K562 (cell line): ENCODE data around the gene ZNF692. TPM values are rescaled to one million over a fixed set of nuclear protein-coding genes. Genes with fewer than 3 reads are reported as not detected.
A peak's percentile ranks its signal among the peaks of the same experiment; 100 is the strongest.

Source experiments
- ATAC-seq: fragments of 200-7000 bp; cut with Tn5 transposase; 3 replicates; pipeline ENCODE4 v1.9.1; 2020; ENCODE audit warnings: moderate library complexity
- BruUV-seq: library from RNA; stranded (reverse); fragments of 400-500 nt; replicated peaks from 2 replicates; lab custom pipeline; 2021; lab: Mats Ljungman, UMichigan
- CTCF ChIA-PET: fragments of 300-600 bp; formaldehyde crosslinking; extraction: SDS; loops from one replicate; lab custom pipeline; 2021; ENCODE audit warnings: low intra/inter-chr PET ratio; lab: Yijun Ruan, JAX
- POLR2A ChIA-PET: fragments of 300-600, 350-650 bp; sonication (Branson Sonifier 250); formaldehyde crosslinking; extraction: SDS; loops from one replicate; lab custom pipeline; 2021; ENCODE audit warnings: antibody characterized with exemption, inconsistent platforms; lab: Yijun Ruan, JAX
- DNase-seq, 4 experiments: peaks; one replicate each; pipeline versions ENCODE4 v3.0.0 to v3.0.0-alpha.2; 2011 to 2018; ENCODE audit warnings: low spot score in 3 of 4, mixed read lengths in 3 of 4; ENCODE audit errors: extremely low read depth in 1 of 4
- FAIRE-seq: peaks from 2 replicates; lab custom pipeline; 2011; peaks lifted over from hg19 to GRCh38; lab: Jason Lieb, UNC
- H2AFZ ChIP-seq: 2 replicates; pipeline ENCODE4 v1.6.0; 2011; ENCODE audit warnings: low read depth, low read length, control low read depth, inconsistent platforms
- H3K27ac ChIP-seq: fragments of 200-600 bp; 3 replicates; pipeline ENCODE4 v1.8.0; 2011; ENCODE audit warnings: low read depth, mild to moderate bottlenecking, control low read depth, inconsistent platforms, low read length, moderate library complexity, mixed read lengths; ENCODE audit errors: extremely low read depth
- H3K27me3 ChIP-seq, 2 experiments: fragments of 300-600 bp in 1 of 2; 2 replicates in 1 of 2; 3 replicates in 1 of 2; pipeline versions ENCODE4 v1.6.0 to v1.8.0; 2011; ENCODE audit warnings: inconsistent platforms in 2 of 2, low read length in 2 of 2, mild to moderate bottlenecking in 1 of 2, mixed read lengths in 1 of 2, moderate library complexity in 1 of 2; ENCODE audit not compliant: control insufficient read depth in 2 of 2, insufficient read depth in 2 of 2
- H3K36me3 ChIP-seq: fragments of 300-600 bp; 3 replicates; pipeline ENCODE4 v1.8.0; 2011; ENCODE audit warnings: mild to moderate bottlenecking, low read length, inconsistent platforms; ENCODE audit not compliant: control insufficient read depth, insufficient read depth
- H3K4me1 ChIP-seq, 2 experiments: fragments of 200-600 bp in 1 of 2; replicated peaks in 1 of 2; 2 replicates in 1 of 2; 3 replicates in 1 of 2; pipeline versions ENCODE4 v1.5.1 to v1.8.0; 2011; ENCODE audit warnings: inconsistent platforms in 2 of 2, low read length in 2 of 2, mild to moderate bottlenecking in 1 of 2, mixed read lengths in 1 of 2, moderate library complexity in 1 of 2; ENCODE audit not compliant: control insufficient read depth in 2 of 2, insufficient read depth in 2 of 2
- H3K4me2 ChIP-seq: 2 replicates; pipeline ENCODE4 v1.6.1; 2011; ENCODE audit warnings: low read length, control low read depth, inconsistent platforms, mixed read lengths; ENCODE audit not compliant: insufficient read depth
- H3K4me3 ChIP-seq: fragments of 200-600 bp; sonication (generic), shearing (Covaris generic); 2 replicates; pipeline ENCODE4 v1.5.1; 2016; ENCODE audit warnings: control low read depth, inconsistent platforms
- H3K79me2 ChIP-seq: fragments of 200-600 bp; 3 replicates; pipeline ENCODE4 v1.8.0; 2011; ENCODE audit warnings: low read length, inconsistent platforms; ENCODE audit not compliant: control insufficient read depth, insufficient read depth
- H3K9ac ChIP-seq, 2 experiments: 2 replicates each; pipeline versions ENCODE4 v1.6.0 to v1.6.1; 2011; ENCODE audit warnings: low read depth in 2 of 2, low read length in 2 of 2, control low read depth in 1 of 2, inconsistent platforms in 1 of 2, mild to moderate bottlenecking in 1 of 2, mixed read lengths in 1 of 2; ENCODE audit not compliant: insufficient read depth in 1 of 2
- H3K9me1 ChIP-seq: one replicate; pipeline ENCODE4 v1.6.0; 2011; ENCODE audit warnings: inconsistent platforms, mild to moderate bottlenecking, low read length, moderate library complexity; ENCODE audit not compliant: control insufficient read depth, insufficient read depth
- H3K9me3 ChIP-seq: replicated peaks from 2 replicates; pipeline ENCODE4 v1.5.1; 2011; ENCODE audit warnings: low read depth, low read length, inconsistent platforms; ENCODE audit not compliant: control insufficient read depth, insufficient read depth
- H4K20me1 ChIP-seq: replicated peaks from 2 replicates; pipeline ENCODE4 v1.6.1; 2011; ENCODE audit warnings: low read length, inconsistent platforms, mixed read lengths; ENCODE audit not compliant: control insufficient read depth, insufficient read depth
- PPARD ChIP-seq: fragments of 250-450 bp; sonication (Bioruptor Pico); IDR thresholded peaks from 2 replicates; pipeline ENCODE4 v1.8.0; 2022; ENCODE audit warnings: inconsistent platforms, mild to moderate bottlenecking, moderate library complexity
- SPI1 ChIP-seq: IDR thresholded peaks from 2 replicates; pipeline ENCODE4 v1.6.1; 2011; ENCODE audit warnings: low read depth, low read length, control low read depth, borderline replicate concordance
- WGBS: fragments of 100-300 bp; shearing (Covaris generic); methylation state at CpG from one replicate; pipeline ENCODE4 v1.1.6; 2016; ENCODE audit warnings: low coverage, mixed read lengths; ENCODE audit not compliant: insufficient coverage; ENCODE audit errors: missing lambda C conversion rate; 5-methylcytosine and 5-hydroxymethylcytosine counted together
- in situ Hi-C: fragments of 300-500 bp; cut with MboI; formaldehyde crosslinking; loops from 4 replicates; pipeline ENCODE4 v1.15.0; 2018; ENCODE audit warnings: inconsistent platforms, mixed read lengths
- intact Hi-C: fragments of 100-400 bp; cut with micrococcal nuclease; formaldehyde crosslinking; loops from 2 replicates; pipeline ENCODE4 v1.14.2; 2022
- polyA plus RNA-seq, 8 experiments: library from polyadenylated mRNA; depleted of rRNA in 4 of 8; stranded (reverse) in 5 of 8; unstranded in 3 of 8; fragments of >200 nt; fragmentation: Nextera tagmentation in 2 of 8; fragmentation: Illumina TruSeq in 1 of 8; extraction: Ambion mirVana in 2 of 8; extraction: Trizol in 1 of 8; gene quantifications; 2 replicates each; pipeline versions ENCODE4 v1.2.1 to v1.2.3, GENCODE V29; 2011 to 2014; ENCODE audit warnings: inconsistent platforms in 1 of 8, missing spikeins in 1 of 8
- total RNA-seq, 7 experiments: library from RNA; depleted of rRNA in 6 of 7; stranded (reverse); fragments of >200 nt in 6 of 7; fragmentation: Illumina TruSeq in 2 of 7; extraction: Trizol in 2 of 7; gene quantifications; 2 replicates each; pipeline versions ENCODE4 v1.2.1 to v1.2.3, GENCODE V29; 2011 to 2021; ENCODE audit warnings: low replicate concordance in 1 of 7
- TF ChIP-seq, protein P1 (sequence below): fragments of 250-450 bp; sonication (Bioruptor Pico); IDR thresholded peaks from 2 replicates; pipeline ENCODE4 v1.8.0; 2022; ENCODE audit warnings: moderate library complexity, mild to moderate bottlenecking, inconsistent platforms

ZNF692 gene
- total and polyA plus RNA-seq, 9 of the 15 experiments (the other 6 are each of a cell fraction or from before 2014, with no cell fraction given), result 8.4 to 143 (median 55.9) TPM

DNA sequence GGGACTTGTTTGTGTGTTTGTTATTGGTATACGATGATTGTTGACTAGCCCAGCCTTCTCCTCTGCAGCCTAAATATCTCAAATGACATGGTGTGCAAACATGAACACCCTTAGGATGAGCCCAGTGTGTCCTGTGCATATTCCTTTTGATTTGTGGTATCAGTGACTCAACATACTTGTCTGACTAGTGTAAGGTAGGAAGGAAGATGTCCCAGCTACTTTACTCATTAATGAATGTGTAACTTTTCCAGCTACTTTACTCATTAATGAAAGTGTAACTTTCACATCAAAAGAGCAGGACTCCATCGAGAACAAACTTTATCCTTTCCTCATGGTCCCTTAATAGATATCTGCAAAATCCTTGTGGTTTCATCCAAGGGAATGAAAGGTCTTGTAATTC lies 2.7 kb upstream of the ZNF692 start:
- ATAC-seq, result no peak
- no TSS peak for BruUV-seq
- H2AFZ ChIP-seq, result no peak overlapping the region
- H3K79me2 ChIP-seq, result peaks cover 26% of the 10 kb centered on the region
- intact Hi-C loops (no loop called here), in situ Hi-C loops (no loop called here)
- no peak overlapping the region for H3K4me2 ChIP-seq
- WGBS, result 59% methylated on average over 2 of the region's 2 CpGs
- H3K4me1 ChIP-seq, result peaks cover 34 to 39% of the 10 kb centered on the region in 2 experiments
- no peaks in the 10 kb centered on the region for H3K27me3 ChIP-seq
- H3K36me3 ChIP-seq, result peaks cover 9% of the 10 kb centered on the region
- no peak for FAIRE-seq
- no peak overlapping the region for H3K4me3 ChIP-seq
- no peak for TF ChIP-seq SPI1
- 0 out of 2 replicates have a peak, but pooled peaks have one; percentile 6 for TF ChIP-seq PPARD
- TF ChIP-seq, protein P1, sequence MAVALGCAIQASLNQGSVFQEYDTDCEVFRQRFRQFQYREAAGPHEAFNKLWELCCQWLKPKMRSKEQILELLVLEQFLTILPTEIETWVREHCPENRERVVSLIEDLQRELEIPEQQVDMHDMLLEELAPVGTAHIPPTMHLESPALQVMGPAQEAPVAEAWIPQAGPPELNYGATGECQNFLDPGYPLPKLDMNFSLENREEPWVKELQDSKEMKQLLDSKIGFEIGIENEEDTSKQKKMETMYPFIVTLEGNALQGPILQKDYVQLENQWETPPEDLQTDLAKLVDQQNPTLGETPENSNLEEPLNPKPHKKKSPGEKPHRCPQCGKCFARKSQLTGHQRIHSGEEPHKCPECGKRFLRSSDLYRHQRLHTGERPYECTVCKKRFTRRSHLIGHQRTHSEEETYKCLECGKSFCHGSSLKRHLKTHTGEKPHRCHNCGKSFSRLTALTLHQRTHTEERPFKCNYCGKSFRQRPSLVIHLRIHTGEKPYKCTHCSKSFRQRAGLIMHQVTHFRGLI (CRISPR knock-in tag), result no peak
- no peaks in the 10 kb centered on the region for H4K20me1 ChIP-seq
- H3K27ac ChIP-seq, result no peak overlapping the region
- no peaks in the 10 kb centered on the region for H3K9me1 ChIP-seq
- ChIA-PET POLR2A (interaction anchor here (0.6 to 7.2 kb wide), 3 partner anchors 11 to 62 kb away, joined by 3 to 71 read pairs (median 4); no protein-coding TSS in a partner anchor), CTCF (no interaction called here)
- H3K9ac ChIP-seq, result no peak overlapping the region
- no peak for DNase-seq
- H3K9me3 ChIP-seq, result no peaks in the 10 kb centered on the region

GRCh38 chr1:248860007-248860406 lies 1.1 kb upstream of the ZNF692 start:
- H3K4me2 ChIP-seq, result peak overlapping the region; percentile 100
- H3K9me1 ChIP-seq, result no peaks in the 10 kb centered on the region
- BruUV-seq, result no TSS peak
- FAIRE-seq, result no peak
- peak overlapping the region in 1 of 2 experiments; percentile 97; a peak in 2 of 4 replicates for H3K9ac ChIP-seq
- peaks cover 25% of the 10 kb centered on the region for H3K36me3 ChIP-seq
- WGBS, result 53% methylated on average over 4 of the region's 4 CpGs
- H3K27ac ChIP-seq, result peak overlapping the region; percentile 99
- ATAC-seq, result no peak
- H3K27me3 ChIP-seq, result no peaks in the 10 kb centered on the region
- peak overlapping the region; percentile 68 for H2AFZ ChIP-seq
- in situ Hi-C loops (no loop called here), intact Hi-C loops (no loop called here)
- POLR2A ChIA-PET, result interaction anchor here (1.0 to 7.2 kb wide), 6 partner anchors 10 to 50 kb away, joined by 3 to 71 read pairs (median 10); partner anchors contain the start of gene ZNF672
- no peaks in the 10 kb centered on the region for H4K20me1 ChIP-seq
- CTCF ChIA-PET, result interaction anchor here (0.5 to 2.8 kb wide), 2 partner anchors 46 to 456 kb away, joined by 3 to 12 read pairs; no protein-coding TSS in a partner anchor
- H3K4me1 ChIP-seq, result peaks cover 42 to 45% of the 10 kb centered on the region in 2 experiments
- no peak for DNase-seq
- no peaks in the 10 kb centered on the region for H3K9me3 ChIP-seq
- H3K79me2 ChIP-seq, result peaks cover 41% of the 10 kb centered on the region
- 0 out of 2 replicates have a peak overlapping the region, but pooled peaks have one; percentile 66 for H3K4me3 ChIP-seq
